AML-193 (cell line): ENCODE results near the gene RNF144A.
"Not testable (repeated sequence)": the region's sequence is repeated elsewhere in the genome, so short reads cannot be mapped to it uniquely, and the experiment has no call there.

Experiments used
- DNase-seq, 2 experiments: peaks; one replicate each; lab custom pipeline; 2025; lab: John Stamatoyannopoulos, UW

The RNF144A gene

GRCh38 chr2:6917071-6917760 lies at the start of gene RNF144A:
RNF144A (plus strand) TSS chr2:6917412; CDS start chr2:6996927, 79,515 bp downstream.
- DNase-seq = peak; percentile 29 to 48

- peak; percentile 13 to 15 for DNase-seq
These were observed 44.8 kb upstream of the RNF144A start for GRCh38 chr2:6872394-6872793.

GRCh38 chr2:6874032-6874431 lies 43.2 kb upstream of the RNF144A start:
- DNase-seq = no peak

- no peak for DNase-seq
These were observed 40.9 kb upstream of the RNF144A start for GRCh38 chr2:6876309-6876708.

GRCh38 chr2:6877402-6878304 lies 39.6 kb upstream of the RNF144A start, which contains the start of gene RSAD2:
RSAD2 (plus strand) TSS chr2:6877777; CDS start chr2:6877801, 24 bp downstream.
- peak; percentile 8 to 19 for DNase-seq

- no peak for DNase-seq
These were observed 38.7 kb upstream of the RNF144A start for GRCh38 chr2:6878549-6878948.

- DNase-seq = no peak
These were observed 38.2 kb upstream of the RNF144A start for GRCh38 chr2:6879011-6879410.

GRCh38 chr2:6880200-6880733 lies 36.9 kb upstream of the RNF144A start:
- DNase-seq = no peak

- DNase-seq = no peak
These were observed 36.2 kb upstream of the RNF144A start for GRCh38 chr2:6881046-6881445.

GRCh38 chr2:6881516-6881915 lies 35.7 kb upstream of the RNF144A start:
- no peak for DNase-seq

- no peak for DNase-seq
These were observed 33.6 kb upstream of the RNF144A start for GRCh38 chr2:6883448-6884122.

- no peak for DNase-seq
These were observed 31.7 kb upstream of the RNF144A start for GRCh38 chr2:6885551-6885950.

- DNase-seq = no peak
These were observed 31.2 kb upstream of the RNF144A start for GRCh38 chr2:6885968-6886367.

- no peak for DNase-seq
These were observed 29.4 kb upstream of the RNF144A start for GRCh38 chr2:6887751-6888192.

GRCh38 chr2:6888724-6889123 lies 28.5 kb upstream of the RNF144A start:
- DNase-seq = no peak

GRCh38 chr2:6893876-6894482 lies 23.2 kb upstream of the RNF144A start:
- no peak for DNase-seq

- DNase-seq = peak; percentile 16 to 47
These were observed 20.1 kb upstream of the RNF144A start for GRCh38 chr2:6896930-6897759.

- DNase-seq = not testable (repeated sequence)
These were observed 14.6 kb upstream of the RNF144A start for GRCh38 chr2:6902581-6902980.

GRCh38 chr2:6905668-6906067 lies 11.5 kb upstream of the RNF144A start:
- DNase-seq = no peak

GRCh38 chr2:6906165-6906741 lies 11.0 kb upstream of the RNF144A start:
- no peak for DNase-seq
